ENCODE results near the gene ADGRB3.

The ADGRB3 gene

GRCh38 chr6:68738039-68738438 lies 103.0 kb downstream of the ADGRB3 start:
- TF ChIP-seq RAD21 (IDR thresholded peaks at IDR 0.05; ENCODE audit: low read depth): no peak
- TF ChIP-seq USF1 (IDR thresholded peaks at IDR 0.05): no peak
- TF ChIP-seq TCF12 (IDR thresholded peaks at IDR 0.05; ENCODE audit: low read depth): no peak
- no peak for TF ChIP-seq FOXM1 (IDR thresholded peaks at IDR 0.05; ENCODE audit: borderline replicate concordance, low read depth)
- no peak for TF ChIP-seq REST (IDR thresholded peaks at IDR 0.05; ENCODE audit: low read depth)
- TF ChIP-seq EGR1 (IDR thresholded peaks at IDR 0.05): no peak
- no peak for TF ChIP-seq YY1 (IDR thresholded peaks at IDR 0.05; ENCODE audit: low read depth)
- no peak for TF ChIP-seq MAX (IDR thresholded peaks at IDR 0.05)
- no peak for TF ChIP-seq TAF1 (IDR thresholded peaks at IDR 0.05; ENCODE audit: low read depth)
- no peak for TF ChIP-seq ZBTB7A (IDR thresholded peaks at IDR 0.05; ENCODE audit: low read depth)
- TF ChIP-seq EP300 (IDR thresholded peaks at IDR 0.05; ENCODE audit: borderline replicate concordance): no peak
- no peak for TF ChIP-seq TEAD4 (IDR thresholded peaks at IDR 0.05)
- no peak for TF ChIP-seq CEBPB (IDR thresholded peaks at IDR 0.05)
- TF ChIP-seq NFIC (IDR thresholded peaks at IDR 0.05): no peak
- no peak for TF ChIP-seq CREB1 (IDR thresholded peaks at IDR 0.05; ENCODE audit: low read depth)

- TF ChIP-seq ZBTB7A (IDR thresholded peaks at IDR 0.05; ENCODE audit: low read depth): no peak
- TF ChIP-seq FOXM1 (IDR thresholded peaks at IDR 0.05; ENCODE audit: borderline replicate concordance, low read depth): no peak
- TF ChIP-seq USF1 (IDR thresholded peaks at IDR 0.05): no peak
- no peak for TF ChIP-seq TAF1 (IDR thresholded peaks at IDR 0.05; ENCODE audit: low read depth)
- TF ChIP-seq MAX (IDR thresholded peaks at IDR 0.05): no peak
- TF ChIP-seq RAD21 (IDR thresholded peaks at IDR 0.05; ENCODE audit: low read depth): no peak
- TF ChIP-seq EGR1 (IDR thresholded peaks at IDR 0.05): no peak
- no peak for TF ChIP-seq NFIC (IDR thresholded peaks at IDR 0.05)
These were observed 105.9 kb downstream of the ADGRB3 start for GRCh38 chr6:68740828-68741500.

- TF ChIP-seq EP300 (IDR thresholded peaks at IDR 0.05; ENCODE audit: borderline replicate concordance) (no peak), REST (IDR thresholded peaks at IDR 0.05; ENCODE audit: low read depth) (no peak), RAD21 (IDR thresholded peaks at IDR 0.05; ENCODE audit: low read depth) (no peak), TCF12 (IDR thresholded peaks at IDR 0.05; ENCODE audit: low read depth) (no peak), TEAD4 (IDR thresholded peaks at IDR 0.05) (no peak), USF1 (IDR thresholded peaks at IDR 0.05) (no peak), CEBPB (IDR thresholded peaks at IDR 0.05) (no peak), ZBTB7A (IDR thresholded peaks at IDR 0.05; ENCODE audit: low read depth) (no peak), MAX (IDR thresholded peaks at IDR 0.05) (no peak), TAF1 (IDR thresholded peaks at IDR 0.05; ENCODE audit: low read depth) (no peak), EGR1 (IDR thresholded peaks at IDR 0.05) (no peak), CREB1 (IDR thresholded peaks at IDR 0.05; ENCODE audit: low read depth) (no peak)
These were observed 106.7 kb downstream of the ADGRB3 start for GRCh38 chr6:68741501-68742386.

GRCh38 chr6:68743099-68743498 lies 108.0 kb downstream of the ADGRB3 start:
- TF ChIP-seq RAD21 (IDR thresholded peaks at IDR 0.05; ENCODE audit: low read depth) (no peak), USF1 (IDR thresholded peaks at IDR 0.05) (no peak), TAF1 (IDR thresholded peaks at IDR 0.05; ENCODE audit: low read depth) (no peak), EP300 (IDR thresholded peaks at IDR 0.05; ENCODE audit: borderline replicate concordance) (no peak), CREB1 (IDR thresholded peaks at IDR 0.05; ENCODE audit: low read depth) (no peak), NFIC (IDR thresholded peaks at IDR 0.05) (no peak), TCF12 (IDR thresholded peaks at IDR 0.05; ENCODE audit: low read depth) (no peak), MAX (IDR thresholded peaks at IDR 0.05) (no peak), TEAD4 (IDR thresholded peaks at IDR 0.05) (no peak), ZBTB7A (IDR thresholded peaks at IDR 0.05; ENCODE audit: low read depth) (no peak), REST (IDR thresholded peaks at IDR 0.05; ENCODE audit: low read depth) (no peak), YY1 (IDR thresholded peaks at IDR 0.05; ENCODE audit: low read depth) (no peak)

Data from Ishikawa (cell line).